Common myeloid progenitor, CD34-positive (primary cell): ENCODE measurements around the gene OTOP1.
"Not testable (repeated sequence)": the region's sequence is repeated elsewhere in the genome, so short reads cannot be mapped to it uniquely, and the experiment has no call there.

Experiments used
- CTCF ChIA-PET: fragments of 350-600 bp; sonication (Branson Sonifier 250); formaldehyde crosslinking; loops from one replicate; lab custom pipeline; 2021; ENCODE audit warnings: antibody characterized with exemption; lab: Charles Lee
- POLR2A ChIA-PET: fragments of 350-600 bp; sonication (Branson Sonifier 250); formaldehyde crosslinking; loops from one replicate; lab custom pipeline; 2021; ENCODE audit warnings: antibody characterized with exemption; lab: Charles Lee
- DNase-seq, 3 donors: peaks; one replicate each; pipeline versions ENCODE4 v3.0.0 to v3.0.0-alpha.2; 2013
- H3K27ac ChIP-seq, 2 experiments: 1 replicate in 1 of 2; 2 replicates in 1 of 2; pipeline ENCODE4 v1.7.0; 2013; ENCODE audit warnings: inconsistent platforms in 2 of 2, low read length in 2 of 2, mild to moderate bottlenecking in 2 of 2, low read depth in 1 of 2, moderate library complexity in 1 of 2; ENCODE audit not compliant: severe bottlenecking in 2 of 2, insufficient read depth in 1 of 2, poor library complexity in 1 of 2
- H3K27me3 ChIP-seq, 5 experiments: replicated peaks in 2 of 5; 1 replicate in 3 of 5; 2 replicates in 2 of 5; pipeline versions ENCODE4 v1.6.1 to v1.7.0; 2013; ENCODE audit warnings: low read length in 4 of 5, mild to moderate bottlenecking in 2 of 5, moderate library complexity in 2 of 5, inconsistent platforms in 1 of 5; ENCODE audit not compliant: insufficient read depth in 5 of 5, control insufficient read depth in 4 of 5
- H3K36me3 ChIP-seq, 4 experiments: 1 replicate in 2 of 4; 2 replicates in 2 of 4; pipeline versions ENCODE4 v1.6.1 to v1.7.0; 2013; ENCODE audit warnings: low read length in 3 of 4, control low read depth in 1 of 4, mild to moderate bottlenecking in 1 of 4; ENCODE audit not compliant: control insufficient read depth in 4 of 4, insufficient read depth in 4 of 4
- H3K4me1 ChIP-seq, 4 experiments: 1 replicate in 3 of 4; 2 replicates in 1 of 4; pipeline versions ENCODE4 v1.6.1 to v1.7.1; 2013; ENCODE audit warnings: low read length in 3 of 4, mild to moderate bottlenecking in 3 of 4, control low read depth in 1 of 4, inconsistent platforms in 1 of 4, moderate library complexity in 1 of 4; ENCODE audit not compliant: control insufficient read depth in 4 of 4, insufficient read depth in 4 of 4; ENCODE audit errors: control extremely low read depth in 1 of 4
- H3K4me3 ChIP-seq, 7 experiments: 1 replicate in 4 of 7; 2 replicates in 3 of 7; pipeline versions ENCODE4 v1.5.1 to v1.7.0; 2013; ENCODE audit warnings: mild to moderate bottlenecking in 7 of 7, low read length in 6 of 7, moderate library complexity in 6 of 7, inconsistent platforms in 2 of 7, low read depth in 2 of 7, control low read depth in 1 of 7; ENCODE audit not compliant: insufficient read depth in 4 of 7, control insufficient read depth in 1 of 7; ENCODE audit errors: extremely low read depth in 1 of 7
- H3K9me3 ChIP-seq, 5 experiments: 1 replicate in 4 of 5; 2 replicates in 1 of 5; pipeline versions ENCODE4 v1.6.1 to v1.7.1; 2013; ENCODE audit warnings: low read length in 4 of 5, mild to moderate bottlenecking in 2 of 5, inconsistent platforms in 1 of 5, low read depth in 1 of 5, moderate library complexity in 1 of 5; ENCODE audit not compliant: control insufficient read depth in 4 of 5, insufficient read depth in 2 of 5; ENCODE audit errors: control extremely low read depth in 1 of 5
- WGBS: methylation state at CpG from one replicate; pipeline ENCODE4 v1.1.5; 2013; ENCODE audit not compliant: insufficient coverage; 5-methylcytosine and 5-hydroxymethylcytosine counted together

Gene OTOP1

DNA sequence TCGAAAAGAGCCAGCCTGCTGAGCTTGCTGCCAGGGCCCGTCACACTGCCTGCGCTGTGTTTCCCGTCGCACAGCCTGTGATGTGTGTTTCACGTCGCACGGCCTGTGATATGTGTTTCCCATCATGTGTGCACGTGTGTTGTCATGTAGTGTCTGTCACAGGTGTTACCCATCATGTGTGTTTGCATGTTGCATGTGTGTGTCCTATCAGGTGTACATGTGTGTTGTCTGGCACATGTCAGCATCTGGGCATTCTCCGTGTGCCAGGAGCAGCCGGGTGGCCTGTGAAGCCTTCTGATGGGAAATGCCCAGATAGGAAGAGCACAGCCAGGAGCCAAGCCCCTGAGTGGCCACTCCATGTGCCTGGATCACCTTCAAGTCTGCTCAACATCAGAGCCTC is 85.5 kb downstream of the OTOP1 start:
- H3K27ac ChIP-seq, H3K27me3 ChIP-seq, CTCF ChIA-PET, POLR2A ChIA-PET, H3K4me1 ChIP-seq, H3K36me3 ChIP-seq, H3K9me3 ChIP-seq, H3K4me3 ChIP-seq, DNase-seq: not testable (repeated sequence)
- no CpG with 5 or more reads among the region's 11 CpGs for WGBS
